SK-N-SH (cell line): ENCODE measurements around the gene AKT3.

ENCODE experiments used
- CHD2 ChIP-seq: fragments of 150-350 bp; IDR thresholded peaks from 2 replicates; pipeline ENCODE4 v1.6.1; 2018; ENCODE audit warnings: low read length; ENCODE audit not compliant: partially characterized antibody
- EP300 ChIP-seq, 2 experiments: IDR thresholded peaks; 2 replicates each; pipeline versions ENCODE4 v1.4.0 to v1.6.1; 2012; ENCODE audit warnings: borderline replicate concordance in 1 of 2, low read depth in 1 of 2, low read length in 1 of 2
- EZH2phosphoT487 ChIP-seq: fragments of 200-600 bp; sonication (generic); IDR thresholded peaks from 2 replicates; pipeline ENCODE4 v1.6.1; 2017; ENCODE audit warnings: low read depth, mixed run types, mild to moderate bottlenecking, antibody characterized with exemption, moderate library complexity, borderline replicate concordance
- FOXM1 ChIP-seq: IDR thresholded peaks from 2 replicates; pipeline ENCODE4 v1.4.0; 2012; ENCODE audit warnings: low read depth, mild to moderate bottlenecking
- MAX ChIP-seq: IDR thresholded peaks from 2 replicates; pipeline ENCODE4 v1.4.0; 2012; ENCODE audit warnings: low read depth
- MEF2A ChIP-seq: IDR thresholded peaks from 2 replicates; pipeline ENCODE4 v1.4.0; 2012; ENCODE audit warnings: low read depth, borderline replicate concordance
- NFIC ChIP-seq: IDR thresholded peaks from 2 replicates; pipeline ENCODE4 v1.4.0; 2012; ENCODE audit warnings: borderline replicate concordance
- RAD21 ChIP-seq: IDR thresholded peaks from 2 replicates; pipeline ENCODE4 v1.6.1; 2012; ENCODE audit warnings: mild to moderate bottlenecking, low read length
- RFX5 ChIP-seq: IDR thresholded peaks from 2 replicates; pipeline ENCODE4 v1.6.1; 2012; ENCODE audit warnings: mild to moderate bottlenecking, improper control_type of control experiment, low read length
- TAF1 ChIP-seq: IDR thresholded peaks from 2 replicates; pipeline ENCODE4 v1.6.1; 2012; ENCODE audit warnings: low read depth, mild to moderate bottlenecking, low read length, moderate library complexity, borderline replicate concordance
- TEAD4 ChIP-seq: IDR thresholded peaks from 2 replicates; pipeline ENCODE4 v1.4.0; 2012; ENCODE audit warnings: mild to moderate bottlenecking, borderline replicate concordance; ENCODE audit not compliant: insufficient read depth
- USF2 ChIP-seq: fragments of 150-350 bp; IDR thresholded peaks from 2 replicates; pipeline ENCODE4 v1.6.1; 2017; ENCODE audit warnings: antibody characterized with exemption, low read length, low read depth, borderline replicate concordance
- TF ChIP-seq, protein P1 (sequence below): fragments of 200-600 bp; sonication (generic); IDR thresholded peaks from 2 replicates; pipeline ENCODE4 v1.6.1; 2017; ENCODE audit warnings: antibody characterized with exemption, mild to moderate bottlenecking, moderate library complexity
- TF ChIP-seq, protein P2 (sequence below): IDR thresholded peaks from 2 replicates; pipeline ENCODE4 v1.6.1; 2012; ENCODE audit warnings: mild to moderate bottlenecking, low read depth, low read length, moderate library complexity

GRCh38 chr1:243505986-243506689 lies 343.9 kb downstream of the AKT3 start:
- TF ChIP-seq, protein P1, sequence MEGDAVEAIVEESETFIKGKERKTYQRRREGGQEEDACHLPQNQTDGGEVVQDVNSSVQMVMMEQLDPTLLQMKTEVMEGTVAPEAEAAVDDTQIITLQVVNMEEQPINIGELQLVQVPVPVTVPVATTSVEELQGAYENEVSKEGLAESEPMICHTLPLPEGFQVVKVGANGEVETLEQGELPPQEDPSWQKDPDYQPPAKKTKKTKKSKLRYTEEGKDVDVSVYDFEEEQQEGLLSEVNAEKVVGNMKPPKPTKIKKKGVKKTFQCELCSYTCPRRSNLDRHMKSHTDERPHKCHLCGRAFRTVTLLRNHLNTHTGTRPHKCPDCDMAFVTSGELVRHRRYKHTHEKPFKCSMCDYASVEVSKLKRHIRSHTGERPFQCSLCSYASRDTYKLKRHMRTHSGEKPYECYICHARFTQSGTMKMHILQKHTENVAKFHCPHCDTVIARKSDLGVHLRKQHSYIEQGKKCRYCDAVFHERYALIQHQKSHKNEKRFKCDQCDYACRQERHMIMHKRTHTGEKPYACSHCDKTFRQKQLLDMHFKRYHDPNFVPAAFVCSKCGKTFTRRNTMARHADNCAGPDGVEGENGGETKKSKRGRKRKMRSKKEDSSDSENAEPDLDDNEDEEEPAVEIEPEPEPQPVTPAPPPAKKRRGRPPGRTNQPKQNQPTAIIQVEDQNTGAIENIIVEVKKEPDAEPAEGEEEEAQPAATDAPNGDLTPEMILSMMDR: no peak
- no peak for TF ChIP-seq USF2
- TF ChIP-seq, protein P2, sequence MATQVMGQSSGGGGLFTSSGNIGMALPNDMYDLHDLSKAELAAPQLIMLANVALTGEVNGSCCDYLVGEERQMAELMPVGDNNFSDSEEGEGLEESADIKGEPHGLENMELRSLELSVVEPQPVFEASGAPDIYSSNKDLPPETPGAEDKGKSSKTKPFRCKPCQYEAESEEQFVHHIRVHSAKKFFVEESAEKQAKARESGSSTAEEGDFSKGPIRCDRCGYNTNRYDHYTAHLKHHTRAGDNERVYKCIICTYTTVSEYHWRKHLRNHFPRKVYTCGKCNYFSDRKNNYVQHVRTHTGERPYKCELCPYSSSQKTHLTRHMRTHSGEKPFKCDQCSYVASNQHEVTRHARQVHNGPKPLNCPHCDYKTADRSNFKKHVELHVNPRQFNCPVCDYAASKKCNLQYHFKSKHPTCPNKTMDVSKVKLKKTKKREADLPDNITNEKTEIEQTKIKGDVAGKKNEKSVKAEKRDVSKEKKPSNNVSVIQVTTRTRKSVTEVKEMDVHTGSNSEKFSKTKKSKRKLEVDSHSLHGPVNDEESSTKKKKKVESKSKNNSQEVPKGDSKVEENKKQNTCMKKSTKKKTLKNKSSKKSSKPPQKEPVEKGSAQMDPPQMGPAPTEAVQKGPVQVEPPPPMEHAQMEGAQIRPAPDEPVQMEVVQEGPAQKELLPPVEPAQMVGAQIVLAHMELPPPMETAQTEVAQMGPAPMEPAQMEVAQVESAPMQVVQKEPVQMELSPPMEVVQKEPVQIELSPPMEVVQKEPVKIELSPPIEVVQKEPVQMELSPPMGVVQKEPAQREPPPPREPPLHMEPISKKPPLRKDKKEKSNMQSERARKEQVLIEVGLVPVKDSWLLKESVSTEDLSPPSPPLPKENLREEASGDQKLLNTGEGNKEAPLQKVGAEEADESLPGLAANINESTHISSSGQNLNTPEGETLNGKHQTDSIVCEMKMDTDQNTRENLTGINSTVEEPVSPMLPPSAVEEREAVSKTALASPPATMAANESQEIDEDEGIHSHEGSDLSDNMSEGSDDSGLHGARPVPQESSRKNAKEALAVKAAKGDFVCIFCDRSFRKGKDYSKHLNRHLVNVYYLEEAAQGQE: no peak
- TF ChIP-seq EZH2phosphoT487: no peak
- no peak for TF ChIP-seq EP300 (IDR thresholded peaks at IDR 0.05; ENCODE audit: borderline replicate concordance in 1 of 2, low read depth in 1 of 2, low read length in 1 of 2)
- TF ChIP-seq MEF2A: no peak
- no peak for TF ChIP-seq NFIC
- no peak for TF ChIP-seq TAF1
- no peak for TF ChIP-seq RFX5
- TF ChIP-seq CHD2: no peak
- TF ChIP-seq RAD21: no peak
- TF ChIP-seq FOXM1: no peak
- no peak for TF ChIP-seq MAX
- TF ChIP-seq TEAD4: no peak
